Stimulated activated CD4-positive, alpha-beta T cell treated with anti-CD3 and anti-CD28 coated beads, Interleukin-12 subunit alpha, Interleukin-12 subunit beta, amount 100 ng/mL, for 48 hours (primary cell): ENCODE measurements around the gene CSNK1G1.

Experiments used
- DNase-seq, 3 donors: peaks; one replicate each; pipeline ENCODE4 v3.0.0-alpha.2; 2020; ENCODE audit warnings: low read depth in 2 of 3, low spot score in 1 of 3

CSNK1G1 gene

GRCh38 chr15:64156652-64157331 lies 199.2 kb downstream of the CSNK1G1 start:
- no peak for DNase-seq

- DNase-seq, result no peak
These were observed 199.9 kb downstream of the CSNK1G1 start for GRCh38 chr15:64155802-64156651.

DNA sequence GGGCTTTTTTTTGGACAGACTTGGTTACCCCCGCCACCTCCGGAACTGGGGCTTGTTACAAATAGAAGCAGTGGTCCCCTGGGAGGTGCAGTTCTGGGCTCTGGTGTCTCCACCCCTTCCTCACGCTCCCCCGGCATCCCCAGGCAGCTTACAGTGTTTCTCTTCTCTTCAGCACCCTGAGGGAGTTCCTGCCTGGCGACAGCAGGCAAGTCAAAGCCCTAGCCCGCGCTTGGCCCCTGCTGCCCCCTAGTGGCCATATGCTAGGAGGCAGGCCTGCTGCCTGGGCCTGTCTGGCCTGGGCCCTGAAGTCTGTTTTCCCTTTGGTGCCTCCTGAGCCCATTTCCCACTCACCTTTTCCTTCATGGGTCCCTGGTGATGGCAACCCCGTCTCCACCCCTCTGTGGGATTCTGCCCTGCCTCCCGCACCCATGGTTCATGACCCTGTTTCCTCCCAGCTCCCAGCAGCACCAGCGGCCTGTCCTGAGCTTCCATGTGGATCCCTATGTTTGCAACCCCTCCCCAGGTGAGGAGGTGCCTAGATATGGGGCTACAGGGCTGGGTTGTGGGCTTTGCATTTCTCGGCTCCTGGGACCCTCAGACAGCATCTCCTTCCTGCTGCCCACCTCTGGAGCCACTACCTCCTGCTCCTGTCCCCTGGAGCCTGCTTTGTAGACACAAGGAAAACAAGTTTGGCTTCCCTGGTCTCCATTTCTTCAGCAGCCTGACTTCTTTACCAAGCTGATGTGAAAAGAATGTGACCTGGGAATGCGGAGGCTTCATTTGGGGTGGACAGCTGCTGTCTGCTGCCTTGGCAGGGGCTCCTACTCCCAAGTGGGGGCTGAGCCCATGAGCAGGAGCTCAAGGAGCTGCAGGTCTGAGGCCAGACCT lies 202.2 kb downstream of the CSNK1G1 start:
- DNase-seq, result peak; percentile 87 to 94 (median 88)

DNA sequence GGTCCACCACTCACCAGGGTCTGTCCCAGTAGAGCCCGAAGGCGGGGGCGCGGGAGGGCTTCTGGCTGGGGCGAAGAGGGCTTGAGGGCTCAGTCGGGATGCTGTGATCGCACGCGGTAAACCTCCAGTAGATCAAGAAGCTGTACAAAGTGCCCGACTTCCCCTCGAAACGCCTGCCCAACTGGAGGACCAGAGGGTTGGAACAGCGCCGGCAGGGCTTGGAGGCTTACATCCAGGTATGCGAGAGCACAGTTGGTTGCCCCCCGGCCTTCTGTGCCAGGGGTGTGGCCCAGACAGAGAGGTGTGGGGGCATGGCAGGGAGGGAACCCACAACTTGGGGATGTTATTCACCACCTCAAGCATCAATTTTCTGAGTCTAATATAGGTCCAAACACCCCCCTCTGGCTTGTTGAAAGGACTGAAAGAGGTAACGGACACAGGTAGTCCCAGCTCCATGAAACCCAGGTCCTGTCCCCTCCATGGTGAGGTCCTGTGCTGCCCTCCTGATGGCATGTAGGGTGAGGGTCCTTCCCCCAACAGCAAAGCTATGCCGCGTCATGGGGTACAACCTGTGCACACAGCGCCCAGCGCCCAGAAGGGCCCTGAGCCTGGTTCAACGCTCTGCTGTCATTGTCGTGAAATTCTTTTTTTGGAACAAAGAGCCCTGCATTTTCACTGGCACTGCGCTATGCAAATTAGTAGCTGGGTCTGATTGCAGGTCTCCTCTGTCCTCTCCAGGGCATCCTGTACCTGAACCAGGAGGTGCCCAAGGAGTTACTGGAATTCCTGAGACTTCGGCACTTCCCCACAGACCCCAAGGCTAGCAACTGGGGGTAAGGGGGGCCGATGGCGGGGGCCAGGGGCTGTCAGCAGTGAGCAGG lies 203.2 kb downstream of the CSNK1G1 start:
- DNase-seq, result no peak

DNA sequence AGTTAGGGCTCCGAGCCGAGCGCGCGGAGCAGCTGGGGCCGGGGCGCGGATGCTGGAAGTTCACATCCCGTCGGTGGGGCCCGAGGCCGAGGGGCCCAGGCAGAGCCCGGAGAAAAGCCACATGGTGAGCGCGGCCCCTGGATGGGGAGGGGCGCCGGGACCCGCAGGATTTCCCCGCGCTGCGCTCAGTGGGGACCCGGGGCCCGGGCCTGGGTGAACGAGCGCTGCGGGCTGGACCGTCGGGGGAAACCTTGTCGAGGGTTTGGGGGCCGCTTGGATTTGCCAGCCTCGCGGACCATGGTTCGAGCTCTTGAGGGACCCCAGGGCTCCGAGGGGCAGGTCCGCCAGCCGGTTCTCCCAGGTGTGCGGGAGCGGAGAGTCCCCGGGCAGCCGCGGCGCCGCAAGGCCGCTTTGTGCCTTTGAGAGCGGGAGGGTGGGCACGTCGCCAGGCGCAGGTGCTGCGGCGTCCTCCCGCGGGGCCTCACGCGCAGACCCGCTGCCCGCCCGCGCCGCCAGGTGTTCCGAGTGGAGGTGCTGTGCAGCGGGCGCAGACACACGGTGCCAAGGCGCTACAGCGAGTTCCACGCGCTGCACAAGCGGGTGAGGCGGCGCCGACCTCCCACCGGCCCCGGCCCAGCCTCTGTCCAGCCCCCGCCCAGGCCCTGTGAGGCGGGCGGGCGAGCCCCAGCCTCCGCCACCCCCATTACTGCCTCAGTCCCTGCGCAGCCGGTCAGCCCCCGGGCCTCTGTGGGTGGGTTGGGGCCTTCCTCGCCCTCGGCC lies 204.1 kb downstream of the CSNK1G1 start, which contains the start of gene SNX22:
TSS of gene SNX22 (plus strand) at position 5 of the 780 bp plus-strand sequence. CDS start at position 50, 45 bp downstream.
- no peak for DNase-seq

- no peak for DNase-seq
These were observed 205.9 kb downstream of the CSNK1G1 start for GRCh38 chr15:64149893-64150578.

DNA sequence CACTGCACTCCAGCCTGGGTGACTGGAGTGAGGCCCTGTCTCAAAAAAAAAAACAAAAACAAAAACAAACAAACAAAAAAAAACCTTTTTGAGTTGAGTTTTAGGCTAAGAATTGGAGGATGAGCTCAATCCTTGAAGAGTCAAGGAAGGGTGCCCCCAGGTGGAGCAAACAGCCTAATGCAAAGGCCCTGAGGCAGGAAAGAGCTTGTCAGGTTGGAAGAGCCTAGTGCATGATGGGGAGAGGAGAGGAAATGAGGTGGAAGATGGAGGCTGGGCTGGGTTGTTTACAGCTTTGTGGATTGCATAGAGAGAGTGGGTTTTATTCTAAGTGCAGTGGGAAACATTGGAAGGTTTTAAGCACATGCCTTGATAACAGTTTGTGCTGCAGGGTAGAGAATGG lies 206.5 kb downstream of the CSNK1G1 start:
- DNase-seq, result no peak

DNA sequence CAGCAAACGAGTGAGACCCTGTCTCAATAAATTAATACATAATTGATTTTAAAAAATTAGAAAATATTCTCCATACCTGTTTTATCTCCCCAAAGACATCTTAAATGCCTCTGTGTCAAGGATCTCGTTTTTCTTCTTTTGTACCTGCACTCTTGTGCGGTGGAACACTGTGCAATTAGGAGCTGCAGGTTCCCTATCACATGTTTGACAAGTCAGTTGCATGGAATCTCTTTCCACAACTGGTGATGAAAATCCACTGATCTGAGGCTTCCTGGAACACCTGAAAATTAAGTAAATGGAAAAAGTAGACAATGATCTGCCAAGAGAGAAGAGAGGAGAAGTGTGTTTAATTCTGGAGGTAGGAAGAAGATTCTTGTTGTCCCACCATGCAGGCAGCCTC lies 207.4 kb downstream of the CSNK1G1 start:
- DNase-seq, result no peak

DNA sequence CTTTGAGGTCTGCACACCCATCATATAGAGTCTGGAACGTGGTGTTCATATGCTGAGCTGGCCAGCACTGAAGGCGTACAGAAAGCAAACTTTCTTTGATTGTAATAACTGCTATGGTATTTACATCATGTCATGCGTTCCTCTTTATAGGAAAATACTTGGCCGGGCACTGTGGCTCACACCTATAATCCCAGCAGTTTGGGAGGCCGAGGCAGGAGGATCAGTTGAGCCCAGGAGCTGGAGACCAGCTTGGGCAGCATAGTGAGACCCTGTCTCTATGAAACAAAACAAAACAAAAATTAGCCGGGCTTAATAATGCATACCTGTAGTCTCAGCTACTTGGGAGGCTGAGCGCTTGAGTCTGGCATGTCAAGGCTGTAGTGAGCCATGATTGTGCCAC lies 207.8 kb downstream of the CSNK1G1 start:
- DNase-seq, result no peak

DNA sequence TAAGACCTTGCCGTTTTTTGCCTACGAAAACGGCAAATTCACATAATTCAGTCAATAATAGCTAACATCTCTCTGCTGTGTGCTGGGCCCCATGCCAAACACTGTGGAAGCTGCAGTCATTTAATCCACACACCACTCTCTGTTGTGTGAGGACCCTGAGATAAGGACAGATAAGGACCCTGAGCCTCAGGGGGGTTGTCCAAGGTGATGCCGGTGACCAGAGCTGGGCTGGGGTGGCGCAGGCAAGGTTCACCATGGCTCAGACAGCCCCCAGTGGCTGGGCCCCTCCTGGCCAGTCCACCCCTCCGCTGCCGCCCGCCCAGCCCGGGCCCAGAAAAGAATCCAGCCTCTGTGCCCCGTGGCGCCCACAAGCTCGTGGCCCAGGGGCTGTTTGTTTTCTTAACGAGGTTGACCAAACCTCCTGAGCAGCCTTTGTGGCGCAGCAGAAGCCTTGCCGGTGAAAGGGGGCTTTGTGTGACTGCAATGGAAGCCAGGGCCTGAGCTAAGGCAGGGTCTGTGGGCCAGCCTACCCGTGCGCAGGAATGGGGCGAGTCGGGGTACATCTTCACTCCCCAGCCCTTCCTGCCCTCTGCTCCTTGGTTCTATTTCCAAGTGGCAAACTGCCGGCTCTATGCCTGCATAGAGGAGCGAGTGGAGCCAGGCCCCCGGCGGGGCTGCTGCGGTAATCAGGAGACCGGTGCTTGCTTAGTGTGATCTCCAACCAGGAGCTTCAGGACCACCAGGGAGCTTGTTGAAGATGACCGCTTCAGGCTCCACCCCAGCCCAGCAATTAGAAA lies 208.9 kb downstream of the CSNK1G1 start:
- DNase-seq, result no peak

- no peak for DNase-seq
These were observed 209.5 kb downstream of the CSNK1G1 start for GRCh38 chr15:64146520-64146884.

DNA sequence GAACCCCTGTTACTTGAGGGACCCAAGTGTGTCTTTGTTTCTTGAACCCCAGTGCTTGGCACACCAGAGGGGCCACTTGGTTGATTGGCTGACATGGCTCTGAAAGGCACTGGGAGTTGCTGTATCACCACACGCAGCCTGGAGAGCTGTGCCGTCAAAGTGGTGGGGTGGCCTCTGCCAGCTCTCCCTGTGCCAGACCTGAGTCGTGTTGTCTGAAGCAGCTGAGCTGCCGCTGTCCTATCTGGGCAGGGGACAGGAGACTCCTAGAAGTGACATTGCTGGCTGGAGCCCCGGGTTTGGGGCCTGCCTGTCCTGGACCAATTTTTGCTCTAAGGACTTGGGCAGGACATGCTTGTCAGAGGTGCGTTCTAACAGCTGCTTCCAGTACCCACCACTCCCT lies 209.9 kb downstream of the CSNK1G1 start:
- no peak for DNase-seq

DNA sequence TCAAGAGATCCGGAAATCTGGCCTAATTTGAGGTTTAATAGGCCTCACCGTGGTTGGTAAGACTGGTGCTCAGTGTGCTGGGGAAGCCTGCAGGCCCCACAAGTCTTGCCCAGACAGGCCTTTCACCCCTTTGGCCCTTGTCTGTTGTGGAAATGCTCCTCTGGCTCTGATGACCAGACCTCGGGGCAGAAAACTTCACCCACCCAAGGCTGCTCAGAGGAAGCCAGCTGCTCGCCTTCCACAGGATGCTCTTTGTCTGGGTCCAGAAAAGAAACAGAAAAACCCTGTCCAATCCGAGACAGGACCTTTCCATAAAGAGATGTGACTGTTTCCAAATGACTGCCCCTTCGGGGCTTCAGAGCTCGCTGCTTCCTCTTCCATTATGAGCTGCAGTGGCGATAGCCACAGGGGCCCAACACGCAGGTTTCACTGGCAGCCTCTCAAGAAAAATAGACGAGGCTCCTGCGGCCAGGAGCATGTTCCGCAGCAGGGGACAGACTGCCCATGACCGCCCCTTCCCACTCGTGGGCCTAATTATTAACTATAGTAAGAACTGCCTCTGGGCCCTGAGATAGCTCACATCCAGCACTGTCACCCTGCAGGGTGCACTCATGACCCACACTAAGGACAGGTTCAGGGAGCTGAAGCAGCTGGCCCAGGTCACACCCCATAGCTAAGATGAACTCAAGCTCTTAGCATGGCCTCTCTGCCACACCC lies 211.2 kb downstream of the CSNK1G1 start:
- DNase-seq, result no peak

- DNase-seq, result no peak
These were observed 211.8 kb downstream of the CSNK1G1 start for GRCh38 chr15:64144192-64144564.

DNA sequence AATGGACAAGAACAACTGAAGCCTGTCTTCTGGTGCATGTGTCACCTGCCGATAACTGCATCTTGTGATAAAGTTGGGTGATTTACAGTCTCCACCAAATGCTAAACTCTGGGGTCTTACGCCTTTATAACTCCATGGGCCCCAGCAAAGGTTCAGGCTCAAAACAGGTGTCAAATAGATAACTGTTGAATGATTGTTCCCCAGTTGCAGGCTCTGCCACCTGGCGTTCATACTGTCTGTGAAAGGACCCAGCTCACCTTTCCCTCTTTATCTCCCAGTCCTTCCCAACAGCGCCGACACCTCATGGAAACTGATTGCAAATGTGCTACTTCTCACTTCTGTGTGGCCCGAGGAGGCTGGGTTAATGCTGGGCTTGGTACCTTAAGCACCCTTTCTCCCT lies 212.7 kb downstream of the CSNK1G1 start:
- no peak for DNase-seq

DNA sequence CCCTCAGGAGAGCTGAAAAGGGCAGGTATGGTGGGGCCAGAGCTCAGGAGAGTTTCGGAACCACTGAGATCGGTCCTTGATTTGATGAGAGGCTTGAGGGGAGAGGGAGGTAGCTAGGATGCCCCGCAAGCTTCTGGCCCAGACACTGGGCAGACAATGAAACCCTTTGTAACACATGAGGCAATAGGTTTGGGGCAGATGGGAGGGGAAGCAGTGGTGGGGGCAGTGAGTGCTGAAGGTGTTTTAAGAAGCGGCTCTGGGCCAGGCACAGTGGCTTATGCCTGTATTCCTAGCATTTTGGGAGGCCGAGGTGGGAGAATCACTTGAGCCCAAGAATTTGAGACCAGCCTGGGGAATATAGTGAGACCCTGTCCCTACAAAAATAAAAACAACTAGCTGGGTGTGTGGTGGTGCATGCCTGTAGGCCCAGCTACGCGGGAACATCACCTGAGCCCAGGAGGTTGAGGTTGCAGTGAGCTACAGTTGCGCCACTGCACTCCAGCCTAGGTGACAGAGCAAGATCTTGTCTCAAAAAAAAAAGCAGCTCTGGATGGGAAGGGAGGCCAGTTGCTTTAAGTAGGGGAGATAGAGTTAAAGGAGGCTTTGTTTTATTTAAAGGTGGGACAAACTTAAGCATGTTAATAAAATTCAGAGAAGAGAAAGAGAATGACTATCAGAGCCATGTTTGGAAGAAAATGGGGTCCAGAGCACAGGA lies 214.0 kb downstream of the CSNK1G1 start:
- DNase-seq, result no peak

DNA sequence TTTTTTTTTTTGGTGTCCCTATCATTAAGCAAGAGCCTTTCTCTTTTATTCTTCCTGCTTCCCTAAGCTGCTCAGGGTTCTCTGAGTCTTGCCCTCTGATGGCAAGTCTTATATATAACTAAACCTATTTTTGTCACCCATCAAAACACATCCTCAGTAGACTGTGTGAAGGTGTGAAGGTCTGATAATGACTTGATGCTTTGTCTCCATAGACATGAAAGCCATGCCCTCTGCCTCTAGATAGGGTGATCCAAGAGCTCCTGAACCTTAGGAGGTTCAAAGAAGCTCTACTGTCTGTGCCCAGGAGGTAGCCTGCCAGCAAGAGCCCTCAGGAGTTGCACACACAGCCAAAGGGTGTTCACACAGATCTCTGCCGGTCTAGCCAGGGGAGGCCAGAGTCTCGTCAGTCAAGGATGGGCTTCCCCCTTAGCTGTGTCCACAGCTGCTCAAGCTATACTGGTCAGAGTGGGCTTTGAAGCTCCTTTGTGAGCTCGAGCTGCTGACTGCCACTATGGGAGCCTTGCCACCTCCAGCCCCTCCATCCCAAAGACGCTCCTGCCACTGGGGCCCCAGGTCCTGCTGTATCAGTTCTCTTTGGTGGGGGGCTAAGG lies 217.5 kb downstream of the CSNK1G1 start:
- no peak for DNase-seq
